Renal cortical epithelial cell (primary cell): Measurements from ENCODE around the gene GTF2H1. TPM values are rescaled to one million over a fixed set of nuclear protein-coding genes. Genes with fewer than 3 reads are reported as not detected.

Experiments used
- total RNA-seq: library from RNA; depleted of rRNA; stranded (reverse); fragments of >200 nt; gene quantifications from 2 replicates; pipeline ENCODE4 v1.2.3, GENCODE V29; 2014

Gene GTF2H1
- total RNA-seq, 1 donor from 2014 or later = 72.2 TPM

Other genes starting within 250 kb of the GTF2H1 start
- 15.2 and 22.7 TPM in 2 replicates for gene SAAL1, start 216.5 kb upstream of the GTF2H1 start, total RNA-seq
- gene MRGPRX3, start 190.0 kb upstream of the GTF2H1 start, total RNA-seq = not detected in 2 replicates
- gene MRGPRX4, start 149.7 kb upstream of the GTF2H1 start, total RNA-seq = not detected in 2 replicates
- 2.4 and 7.5 TPM in 2 replicates for gene SAA4, start 85.8 kb upstream of the GTF2H1 start, total RNA-seq
- gene SAA2, start 73.9 kb upstream of the GTF2H1 start, total RNA-seq = 225 and 425 TPM in 2 replicates
- gene SAA1, start 56.3 kb upstream of the GTF2H1 start, total RNA-seq = 137 and 322 TPM in 2 replicates
- 54.1 and 59.2 TPM in 2 replicates for gene HPS5, start 427 bp upstream of the GTF2H1 start, total RNA-seq
- gene LDHA, start 72.0 kb downstream of the GTF2H1 start, total RNA-seq = 1,349 and 2,674 TPM in 2 replicates
- gene LDHC, start 89.8 kb downstream of the GTF2H1 start, total RNA-seq = 0.20 TPM in 1 of 2 replicates, not detected in the other
- gene LDHAL6A, start 133.3 kb downstream of the GTF2H1 start, total RNA-seq = not detected in 2 replicates
- 64.8 and 95.5 TPM in 2 replicates for gene TSG101, start 204.4 kb downstream of the GTF2H1 start, total RNA-seq